ENCODE measurements around the gene RFX4.

RFX4 gene

GRCh38 chr12:106696071-106696470, 113.3 kb downstream of the RFX4 start:
- DNase-seq = no peak

- DNase-seq = no peak
These were observed 114.0 kb downstream of the RFX4 start for GRCh38 chr12:106696681-106697417.

- DNase-seq = no peak
These were observed 121.3 kb downstream of the RFX4 start for GRCh38 chr12:106704081-106704480.

GRCh38 chr12:106705971-106706370, 123.2 kb downstream of the RFX4 start:
- no peak for DNase-seq

GRCh38 chr12:106709068-106709511, 126.3 kb downstream of the RFX4 start:
- no peak for DNase-seq

- no peak for DNase-seq
These were observed 127.5 kb downstream of the RFX4 start for GRCh38 chr12:106710143-106710893.

GRCh38 chr12:106711316-106711715, 128.5 kb downstream of the RFX4 start:
- no peak for DNase-seq

GRCh38 chr12:106712768-106713167, 130.0 kb downstream of the RFX4 start:
- DNase-seq = no peak

GRCh38 chr12:106714926-106715325, 132.1 kb downstream of the RFX4 start:
- DNase-seq = no peak

GRCh38 chr12:106715582-106715981, 132.8 kb downstream of the RFX4 start:
- no peak for DNase-seq

GRCh38 chr12:106717673-106718072, 134.9 kb downstream of the RFX4 start:
- DNase-seq = no peak

- DNase-seq = no peak
These were observed 137.1 kb downstream of the RFX4 start for GRCh38 chr12:106719879-106720278.

GRCh38 chr12:106720696-106721095, 137.9 kb downstream of the RFX4 start:
- DNase-seq = no peak

- DNase-seq = no peak
These were observed 139.1 kb downstream of the RFX4 start for GRCh38 chr12:106721915-106722314.

GRCh38 chr12:106722837-106723236, 140.0 kb downstream of the RFX4 start:
- DNase-seq = no peak

- DNase-seq = no peak
These were observed 140.6 kb downstream of the RFX4 start for GRCh38 chr12:106723416-106723815.

GRCh38 chr12:106724116-106724515, 141.3 kb downstream of the RFX4 start:
- no peak for DNase-seq

- no peak for DNase-seq
These were observed 142.1 kb downstream of the RFX4 start for GRCh38 chr12:106724934-106725333.

- DNase-seq = peak; percentile 15
These were observed 143.9 kb downstream of the RFX4 start for GRCh38 chr12:106726603-106727202.

- no peak for DNase-seq
These were observed 146.8 kb downstream of the RFX4 start for GRCh38 chr12:106729611-106730010.

GRCh38 chr12:106732890-106733289, 150.1 kb downstream of the RFX4 start:
- no peak for DNase-seq

- DNase-seq = no peak
These were observed 150.9 kb downstream of the RFX4 start for GRCh38 chr12:106733660-106734059.

GRCh38 chr12:106736051-106736957, 153.5 kb downstream of the RFX4 start:
- no peak for DNase-seq
